Glutamatergic neuron (in vitro differentiated cells): ENCODE data around the gene ADRB1. TPM values are rescaled to one million over a fixed set of nuclear protein-coding genes. Genes with fewer than 3 reads are reported as not detected.

Experiments used
- DNase-seq: peaks from one replicate; pipeline ENCODE4 v3.0.0; 2022
- H3K27ac Mint-ChIP-seq: one replicate; pipeline ENCODE4 v1.8.0; 2020; ENCODE audit warnings: mild to moderate bottlenecking, mixed read lengths, inconsistent platforms; ENCODE audit not compliant: unreplicated experiment
- H3K27me3 Mint-ChIP-seq: one replicate; pipeline ENCODE4 v1.8.0; 2020; ENCODE audit warnings: mild to moderate bottlenecking, moderate library complexity, mixed read lengths, inconsistent platforms; ENCODE audit not compliant: unreplicated experiment
- H3K36me3 Mint-ChIP-seq: one replicate; pipeline ENCODE4 v1.8.0; 2020; ENCODE audit warnings: mild to moderate bottlenecking, mixed read lengths, inconsistent platforms; ENCODE audit not compliant: unreplicated experiment
- H3K4me1 Mint-ChIP-seq: one replicate; pipeline ENCODE4 v1.8.0; 2020; ENCODE audit warnings: mild to moderate bottlenecking, low read depth, mixed read lengths, inconsistent platforms; ENCODE audit not compliant: unreplicated experiment
- H3K4me3 Mint-ChIP-seq: one replicate; pipeline ENCODE4 v1.8.0; 2020; ENCODE audit warnings: mild to moderate bottlenecking, mixed read lengths, inconsistent platforms; ENCODE audit not compliant: unreplicated experiment
- H3K9me3 Mint-ChIP-seq: one replicate; pipeline ENCODE4 v1.8.0; 2020; ENCODE audit warnings: mild to moderate bottlenecking, moderate library complexity, mixed read lengths, inconsistent platforms; ENCODE audit not compliant: unreplicated experiment
- total RNA-seq: library from RNA; stranded (reverse); fragmentation: NEBNext Ultra II Directional; extraction: Animal tissue kit (Norgen Biotek cat#: 25700); gene quantifications from one replicate; pipeline ENCODE4 v1.2.1, GENCODE V29; 2021; ENCODE audit not compliant: unreplicated experiment
- TF ChIP-seq, protein P1 (sequence below): fragments of 200-600 bp; sonication (generic); IDR thresholded peaks from one replicate; pipeline ENCODE4 v1.5.0; 2021; ENCODE audit not compliant: partially characterized antibody, unreplicated experiment

The ADRB1 gene
- total RNA-seq, 1 donor from 2014 or later = not detected

DNA sequence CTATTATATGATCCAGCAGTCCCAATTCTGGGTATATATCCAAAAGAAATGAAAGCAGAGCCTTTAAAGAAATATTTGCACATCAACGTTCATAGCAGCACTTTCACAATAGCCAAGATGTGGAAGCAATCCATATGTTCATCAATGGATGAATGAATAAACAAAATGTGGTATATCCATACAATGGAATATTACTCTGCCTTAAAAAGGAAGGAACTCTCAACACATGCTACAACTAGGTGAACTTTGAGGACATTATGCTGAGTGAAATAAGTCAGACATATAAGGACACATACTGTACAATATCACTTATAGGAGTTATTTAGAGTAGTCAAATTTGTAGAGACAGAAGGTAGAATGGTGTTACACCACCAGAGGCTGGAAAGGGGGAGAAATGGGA, 28.0 kb upstream of the ADRB1 start:
- peaks cover 6% of the 10 kb centered on the region for H3K36me3 Mint-ChIP-seq

DNA sequence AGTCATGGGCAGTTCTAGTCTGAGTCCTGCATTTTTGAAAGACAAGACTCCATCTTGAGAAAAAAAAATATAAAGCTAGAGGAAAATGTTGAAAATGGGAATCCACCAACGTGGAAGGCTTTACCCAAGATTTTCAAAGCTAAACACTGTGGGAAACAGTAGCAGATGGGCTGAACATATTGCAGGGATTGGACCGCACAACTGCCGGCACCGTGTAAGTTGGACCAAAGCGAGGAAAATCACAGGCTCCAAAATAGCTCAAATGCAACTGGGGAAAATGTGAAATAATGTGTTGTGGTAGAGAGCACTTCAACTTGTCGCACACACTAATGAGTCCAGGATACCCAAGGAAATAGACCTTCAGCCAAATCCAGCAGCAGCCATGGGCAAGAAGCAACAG, 26.4 kb upstream of the ADRB1 start:
- peaks cover 6% of the 10 kb centered on the region for H3K36me3 Mint-ChIP-seq

More for the DNA sequence above, 28.0 kb upstream of the ADRB1 start:
- TF ChIP-seq, protein P1, sequence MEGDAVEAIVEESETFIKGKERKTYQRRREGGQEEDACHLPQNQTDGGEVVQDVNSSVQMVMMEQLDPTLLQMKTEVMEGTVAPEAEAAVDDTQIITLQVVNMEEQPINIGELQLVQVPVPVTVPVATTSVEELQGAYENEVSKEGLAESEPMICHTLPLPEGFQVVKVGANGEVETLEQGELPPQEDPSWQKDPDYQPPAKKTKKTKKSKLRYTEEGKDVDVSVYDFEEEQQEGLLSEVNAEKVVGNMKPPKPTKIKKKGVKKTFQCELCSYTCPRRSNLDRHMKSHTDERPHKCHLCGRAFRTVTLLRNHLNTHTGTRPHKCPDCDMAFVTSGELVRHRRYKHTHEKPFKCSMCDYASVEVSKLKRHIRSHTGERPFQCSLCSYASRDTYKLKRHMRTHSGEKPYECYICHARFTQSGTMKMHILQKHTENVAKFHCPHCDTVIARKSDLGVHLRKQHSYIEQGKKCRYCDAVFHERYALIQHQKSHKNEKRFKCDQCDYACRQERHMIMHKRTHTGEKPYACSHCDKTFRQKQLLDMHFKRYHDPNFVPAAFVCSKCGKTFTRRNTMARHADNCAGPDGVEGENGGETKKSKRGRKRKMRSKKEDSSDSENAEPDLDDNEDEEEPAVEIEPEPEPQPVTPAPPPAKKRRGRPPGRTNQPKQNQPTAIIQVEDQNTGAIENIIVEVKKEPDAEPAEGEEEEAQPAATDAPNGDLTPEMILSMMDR = no peak
- Mint-ChIP-seq H3K4me1 (no peaks in the 10 kb centered on the region), H3K9me3 (peaks cover 3% of the 10 kb centered on the region), H3K27ac (no peak overlapping the region), H3K4me3 (no peak overlapping the region), H3K27me3 (peaks cover 4% of the 10 kb centered on the region)
- no peak for DNase-seq

DNA sequence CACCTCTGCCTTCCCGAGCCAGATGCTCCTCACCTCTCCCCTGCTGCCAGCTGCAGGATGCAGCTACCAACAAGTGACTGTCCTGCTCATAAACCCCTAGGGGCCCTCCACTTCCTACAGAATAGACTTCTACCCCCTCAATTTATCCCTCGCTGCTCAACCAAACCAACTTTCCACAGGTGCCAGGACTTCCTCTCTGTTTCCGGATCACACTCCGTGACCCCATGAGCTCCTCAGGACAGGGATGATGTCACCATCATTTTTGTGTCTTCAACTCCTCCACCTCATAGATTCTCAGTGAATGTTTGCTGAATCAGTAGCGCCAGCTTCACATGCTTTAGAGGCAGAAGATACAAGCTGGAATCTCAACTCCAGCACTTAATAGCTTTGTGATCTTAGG, 25.8 kb upstream of the ADRB1 start:
- peaks cover 3% of the 10 kb centered on the region for H3K9me3 Mint-ChIP-seq
- H3K4me1 Mint-ChIP-seq = no peaks in the 10 kb centered on the region
- TF ChIP-seq, protein P1 = no peak
- DNase-seq = no peak
- H3K36me3 Mint-ChIP-seq = peaks cover 6% of the 10 kb centered on the region
- no peak overlapping the region for H3K27ac Mint-ChIP-seq
- no peak overlapping the region for H3K4me3 Mint-ChIP-seq
- peaks cover 4% of the 10 kb centered on the region for H3K27me3 Mint-ChIP-seq

More for the DNA sequence above, 26.4 kb upstream of the ADRB1 start:
- Mint-ChIP-seq H3K4me3 (no peak overlapping the region), H3K27ac (no peak overlapping the region), H3K9me3 (peaks cover 3% of the 10 kb centered on the region), H3K27me3 (peaks cover 4% of the 10 kb centered on the region), H3K4me1 (no peaks in the 10 kb centered on the region)
- TF ChIP-seq, protein P1 = no peak
- no peak for DNase-seq

DNA sequence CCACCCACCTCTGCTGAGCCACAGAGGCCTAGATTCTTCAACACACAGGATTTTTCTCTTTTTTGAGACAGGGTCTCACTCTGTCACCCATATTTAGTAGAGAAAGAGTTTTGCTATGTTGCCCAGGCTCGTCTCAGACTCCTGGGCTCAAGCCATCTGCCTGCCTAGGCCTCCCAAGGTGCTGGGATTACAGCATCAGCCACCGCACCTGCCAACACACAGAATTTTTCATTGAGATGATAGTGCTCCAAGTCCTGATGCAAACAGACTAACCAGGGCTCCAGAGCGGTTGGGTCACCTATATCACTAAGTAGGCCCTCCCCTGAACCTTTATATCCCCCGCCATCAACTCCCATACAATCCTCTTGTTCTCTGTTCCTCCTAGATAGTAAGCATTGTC, 24.4 kb upstream of the ADRB1 start:
- H3K27ac Mint-ChIP-seq = no peak overlapping the region

DNA sequence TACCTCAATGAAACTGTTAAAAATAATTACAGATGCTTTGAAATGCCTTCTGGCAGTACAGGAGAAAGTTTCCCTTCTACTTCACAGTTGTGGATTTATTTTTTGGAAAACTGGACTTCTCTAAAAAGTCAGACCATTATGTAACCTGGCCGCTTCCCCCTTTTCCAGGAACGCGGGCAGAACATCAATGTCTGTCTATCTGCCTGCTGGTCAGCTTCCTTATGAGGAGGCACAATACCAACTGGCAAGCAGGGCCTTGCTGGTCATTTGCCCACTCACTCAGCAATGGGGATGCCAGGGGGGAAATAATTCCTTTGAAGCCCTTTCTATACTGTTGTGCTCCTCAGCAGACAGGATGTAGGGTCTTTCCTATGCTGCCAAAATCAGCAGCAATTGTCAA, 22.5 kb upstream of the ADRB1 start:
- Mint-ChIP-seq H3K27me3 (peaks cover 6% of the 10 kb centered on the region), H3K4me3 (no peak overlapping the region), H3K27ac (no peak overlapping the region), H3K9me3 (peaks cover 5% of the 10 kb centered on the region), H3K4me1 (no peaks in the 10 kb centered on the region), H3K36me3 (peaks cover under 1% of the 10 kb centered on the region)
- TF ChIP-seq, protein P1 = no peak
- DNase-seq = no peak

More for the DNA sequence above, 24.4 kb upstream of the ADRB1 start:
- TF ChIP-seq, protein P1 = no peak
- H3K9me3 Mint-ChIP-seq = peaks cover 3% of the 10 kb centered on the region
- no peak for DNase-seq
- H3K27me3 Mint-ChIP-seq = peaks cover 5% of the 10 kb centered on the region
- H3K36me3 Mint-ChIP-seq = peaks cover 6% of the 10 kb centered on the region
- H3K4me3 Mint-ChIP-seq = no peak overlapping the region
- H3K4me1 Mint-ChIP-seq = no peaks in the 10 kb centered on the region
